ENCODE data around the gene KIRREL3.

DNA sequence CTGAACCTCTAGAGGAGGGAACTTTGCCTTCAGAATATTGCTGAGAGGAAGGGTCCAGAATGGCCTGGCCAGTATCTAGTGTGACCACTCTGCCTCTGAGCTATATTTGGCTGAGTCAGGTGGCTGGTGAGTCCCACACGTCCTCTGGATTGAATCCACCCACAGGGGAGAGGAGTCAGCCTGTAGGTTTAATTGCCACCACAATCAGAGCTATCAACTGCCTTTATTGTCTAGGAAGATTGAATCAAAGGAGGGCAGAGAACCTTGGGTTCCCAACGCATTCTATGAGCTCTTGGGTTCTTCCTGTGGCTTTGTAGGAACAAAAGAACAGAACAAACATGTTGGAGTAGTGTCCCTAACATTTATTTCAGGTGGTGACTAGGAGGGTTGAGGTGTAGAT is 577.4 kb downstream of the KIRREL3 start:
- TF ChIP-seq, protein P1, sequence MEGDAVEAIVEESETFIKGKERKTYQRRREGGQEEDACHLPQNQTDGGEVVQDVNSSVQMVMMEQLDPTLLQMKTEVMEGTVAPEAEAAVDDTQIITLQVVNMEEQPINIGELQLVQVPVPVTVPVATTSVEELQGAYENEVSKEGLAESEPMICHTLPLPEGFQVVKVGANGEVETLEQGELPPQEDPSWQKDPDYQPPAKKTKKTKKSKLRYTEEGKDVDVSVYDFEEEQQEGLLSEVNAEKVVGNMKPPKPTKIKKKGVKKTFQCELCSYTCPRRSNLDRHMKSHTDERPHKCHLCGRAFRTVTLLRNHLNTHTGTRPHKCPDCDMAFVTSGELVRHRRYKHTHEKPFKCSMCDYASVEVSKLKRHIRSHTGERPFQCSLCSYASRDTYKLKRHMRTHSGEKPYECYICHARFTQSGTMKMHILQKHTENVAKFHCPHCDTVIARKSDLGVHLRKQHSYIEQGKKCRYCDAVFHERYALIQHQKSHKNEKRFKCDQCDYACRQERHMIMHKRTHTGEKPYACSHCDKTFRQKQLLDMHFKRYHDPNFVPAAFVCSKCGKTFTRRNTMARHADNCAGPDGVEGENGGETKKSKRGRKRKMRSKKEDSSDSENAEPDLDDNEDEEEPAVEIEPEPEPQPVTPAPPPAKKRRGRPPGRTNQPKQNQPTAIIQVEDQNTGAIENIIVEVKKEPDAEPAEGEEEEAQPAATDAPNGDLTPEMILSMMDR (optimal IDR thresholded peaks at IDR 0.05 in 1 of 3, IDR thresholded peaks at IDR 0.05 in 1 of 3, conservative IDR thresholded peaks at IDR 0.05 in 1 of 3; ENCODE audit: extremely low read depth in 1 of 3, insufficient read depth in 2 of 3, low read length in 3 of 3): no peak
- TF ChIP-seq EZH2 (IDR thresholded peaks at IDR 0.05; ENCODE audit: low read length): no peak
